Erythroblast (primary cell): ENCODE measurements around the gene ARID4A.

Source experiments
- GATA1 ChIP-seq: IDR thresholded peaks from 2 replicates; pipeline ENCODE4 v1.6.1; 2011; ENCODE audit warnings: low read depth, mild to moderate bottlenecking, control low read depth, low read length, moderate library complexity
- POLR2A ChIP-seq: IDR thresholded peaks from 2 replicates; pipeline ENCODE4 v1.6.1; 2011; ENCODE audit warnings: mild to moderate bottlenecking, low read length

GRCh38 chr14:58368956-58369355 is 70.6 kb downstream of the ARID4A start:
- TF ChIP-seq POLR2A = no peak
- TF ChIP-seq GATA1 = no peak
